HL-60 (cell line): ENCODE results near the gene DCAF7.

ENCODE experiments used
- POLR2AphosphoS5 ChIP-seq: IDR thresholded peaks from 2 replicates; pipeline ENCODE4 v1.6.1; 2012; ENCODE audit warnings: low read depth
- SPI1 ChIP-seq: IDR thresholded peaks from 2 replicates; pipeline ENCODE4 v1.6.1; 2012; ENCODE audit warnings: low read depth, mild to moderate bottlenecking, borderline replicate concordance
- TF ChIP-seq, protein P1 (sequence below): IDR thresholded peaks from one replicate; pipeline ENCODE4 v1.5.1; 2011; ENCODE audit warnings: low read length, control low read depth, inconsistent platforms; ENCODE audit not compliant: insufficient read depth
- TF ChIP-seq, protein P2 (sequence below): IDR thresholded peaks from 2 replicates; pipeline ENCODE4 v1.6.1; 2012; ENCODE audit warnings: low read depth; ENCODE audit not compliant: insufficient replicate concordance

DNA sequence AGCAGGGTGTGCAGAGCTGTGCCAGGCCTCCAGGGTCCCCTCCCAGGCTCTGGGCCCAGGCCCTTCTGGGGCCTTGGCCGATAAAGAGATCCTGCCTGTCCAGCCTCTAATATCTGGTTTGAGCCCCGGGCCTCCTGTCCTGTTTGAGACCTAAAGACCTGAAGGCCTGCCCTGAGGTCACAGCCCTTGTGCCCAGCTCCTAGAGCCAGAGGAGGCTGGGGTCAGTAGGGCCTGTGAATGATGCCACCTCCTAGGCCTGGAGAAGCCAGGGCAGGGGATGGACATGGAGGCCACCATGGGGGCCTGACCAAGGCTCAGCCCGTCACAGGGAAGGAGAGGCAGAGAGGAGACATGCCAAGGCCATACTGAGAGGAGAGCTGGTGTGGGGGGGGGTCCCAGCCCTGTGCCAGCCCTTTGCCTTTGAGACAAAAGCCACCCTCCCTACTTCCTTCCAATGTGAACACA is 19.7 kb upstream of the DCAF7 start:
- no peak for TF ChIP-seq POLR2AphosphoS5
- TF ChIP-seq, protein P1, sequence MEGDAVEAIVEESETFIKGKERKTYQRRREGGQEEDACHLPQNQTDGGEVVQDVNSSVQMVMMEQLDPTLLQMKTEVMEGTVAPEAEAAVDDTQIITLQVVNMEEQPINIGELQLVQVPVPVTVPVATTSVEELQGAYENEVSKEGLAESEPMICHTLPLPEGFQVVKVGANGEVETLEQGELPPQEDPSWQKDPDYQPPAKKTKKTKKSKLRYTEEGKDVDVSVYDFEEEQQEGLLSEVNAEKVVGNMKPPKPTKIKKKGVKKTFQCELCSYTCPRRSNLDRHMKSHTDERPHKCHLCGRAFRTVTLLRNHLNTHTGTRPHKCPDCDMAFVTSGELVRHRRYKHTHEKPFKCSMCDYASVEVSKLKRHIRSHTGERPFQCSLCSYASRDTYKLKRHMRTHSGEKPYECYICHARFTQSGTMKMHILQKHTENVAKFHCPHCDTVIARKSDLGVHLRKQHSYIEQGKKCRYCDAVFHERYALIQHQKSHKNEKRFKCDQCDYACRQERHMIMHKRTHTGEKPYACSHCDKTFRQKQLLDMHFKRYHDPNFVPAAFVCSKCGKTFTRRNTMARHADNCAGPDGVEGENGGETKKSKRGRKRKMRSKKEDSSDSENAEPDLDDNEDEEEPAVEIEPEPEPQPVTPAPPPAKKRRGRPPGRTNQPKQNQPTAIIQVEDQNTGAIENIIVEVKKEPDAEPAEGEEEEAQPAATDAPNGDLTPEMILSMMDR: no peak
- TF ChIP-seq, protein P2, sequence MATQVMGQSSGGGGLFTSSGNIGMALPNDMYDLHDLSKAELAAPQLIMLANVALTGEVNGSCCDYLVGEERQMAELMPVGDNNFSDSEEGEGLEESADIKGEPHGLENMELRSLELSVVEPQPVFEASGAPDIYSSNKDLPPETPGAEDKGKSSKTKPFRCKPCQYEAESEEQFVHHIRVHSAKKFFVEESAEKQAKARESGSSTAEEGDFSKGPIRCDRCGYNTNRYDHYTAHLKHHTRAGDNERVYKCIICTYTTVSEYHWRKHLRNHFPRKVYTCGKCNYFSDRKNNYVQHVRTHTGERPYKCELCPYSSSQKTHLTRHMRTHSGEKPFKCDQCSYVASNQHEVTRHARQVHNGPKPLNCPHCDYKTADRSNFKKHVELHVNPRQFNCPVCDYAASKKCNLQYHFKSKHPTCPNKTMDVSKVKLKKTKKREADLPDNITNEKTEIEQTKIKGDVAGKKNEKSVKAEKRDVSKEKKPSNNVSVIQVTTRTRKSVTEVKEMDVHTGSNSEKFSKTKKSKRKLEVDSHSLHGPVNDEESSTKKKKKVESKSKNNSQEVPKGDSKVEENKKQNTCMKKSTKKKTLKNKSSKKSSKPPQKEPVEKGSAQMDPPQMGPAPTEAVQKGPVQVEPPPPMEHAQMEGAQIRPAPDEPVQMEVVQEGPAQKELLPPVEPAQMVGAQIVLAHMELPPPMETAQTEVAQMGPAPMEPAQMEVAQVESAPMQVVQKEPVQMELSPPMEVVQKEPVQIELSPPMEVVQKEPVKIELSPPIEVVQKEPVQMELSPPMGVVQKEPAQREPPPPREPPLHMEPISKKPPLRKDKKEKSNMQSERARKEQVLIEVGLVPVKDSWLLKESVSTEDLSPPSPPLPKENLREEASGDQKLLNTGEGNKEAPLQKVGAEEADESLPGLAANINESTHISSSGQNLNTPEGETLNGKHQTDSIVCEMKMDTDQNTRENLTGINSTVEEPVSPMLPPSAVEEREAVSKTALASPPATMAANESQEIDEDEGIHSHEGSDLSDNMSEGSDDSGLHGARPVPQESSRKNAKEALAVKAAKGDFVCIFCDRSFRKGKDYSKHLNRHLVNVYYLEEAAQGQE: no peak
- no peak for TF ChIP-seq SPI1
